ENCODE results near the gene KRT31. TPM values are rescaled to one million over a fixed set of nuclear protein-coding genes. Genes with fewer than 3 reads are reported as not detected.

The KRT31 gene
- total RNA-seq, 1 donor from 2014 or later, result not detected

DNA sequence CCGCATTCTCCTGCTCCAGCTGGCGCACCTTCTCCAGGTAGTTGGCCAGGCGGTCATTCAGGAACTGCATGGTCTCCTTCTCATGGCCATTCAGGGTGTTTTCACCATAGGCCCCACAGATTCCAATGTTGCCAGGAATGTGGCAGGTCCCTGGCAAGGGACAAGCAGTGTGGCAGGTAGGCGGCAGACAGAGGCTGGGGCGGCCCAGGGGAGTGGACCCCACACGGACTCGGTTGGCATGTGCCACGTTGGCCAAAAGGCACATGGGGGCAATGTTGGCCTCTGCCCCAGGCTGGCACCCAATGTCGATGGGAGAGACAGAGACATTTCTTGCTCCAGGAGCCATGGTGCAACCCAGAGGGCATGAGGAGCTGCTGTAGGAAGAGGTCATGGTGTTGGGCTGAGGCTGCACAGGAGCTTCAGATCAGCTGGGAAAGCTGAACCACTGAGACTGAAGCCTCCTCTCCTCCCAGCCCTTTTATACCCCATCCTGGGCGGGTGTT, 43.2 kb upstream of the KRT31 start, which contains the start of gene KRT38:
TSS of gene KRT38 (minus strand) at position 453 of the 503 bp plus-strand sequence. CDS start at position 391, 62 bp downstream.
- Histone ChIP-seq H3K27me3 (no peaks in the 10 kb centered on the region), H3K4me3 (no peak within 1 kb of the TSS), H3K36me3 (no peaks in the 10 kb centered on the region), H3K4me1 (no peaks in the 10 kb centered on the region), H3K9me3 (no peaks in the 10 kb centered on the region), H3K27ac (no peak within 1 kb of the TSS)
- TF ChIP-seq, protein P1, sequence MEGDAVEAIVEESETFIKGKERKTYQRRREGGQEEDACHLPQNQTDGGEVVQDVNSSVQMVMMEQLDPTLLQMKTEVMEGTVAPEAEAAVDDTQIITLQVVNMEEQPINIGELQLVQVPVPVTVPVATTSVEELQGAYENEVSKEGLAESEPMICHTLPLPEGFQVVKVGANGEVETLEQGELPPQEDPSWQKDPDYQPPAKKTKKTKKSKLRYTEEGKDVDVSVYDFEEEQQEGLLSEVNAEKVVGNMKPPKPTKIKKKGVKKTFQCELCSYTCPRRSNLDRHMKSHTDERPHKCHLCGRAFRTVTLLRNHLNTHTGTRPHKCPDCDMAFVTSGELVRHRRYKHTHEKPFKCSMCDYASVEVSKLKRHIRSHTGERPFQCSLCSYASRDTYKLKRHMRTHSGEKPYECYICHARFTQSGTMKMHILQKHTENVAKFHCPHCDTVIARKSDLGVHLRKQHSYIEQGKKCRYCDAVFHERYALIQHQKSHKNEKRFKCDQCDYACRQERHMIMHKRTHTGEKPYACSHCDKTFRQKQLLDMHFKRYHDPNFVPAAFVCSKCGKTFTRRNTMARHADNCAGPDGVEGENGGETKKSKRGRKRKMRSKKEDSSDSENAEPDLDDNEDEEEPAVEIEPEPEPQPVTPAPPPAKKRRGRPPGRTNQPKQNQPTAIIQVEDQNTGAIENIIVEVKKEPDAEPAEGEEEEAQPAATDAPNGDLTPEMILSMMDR (IDR thresholded peaks at IDR 0.05), result no peak
- ATAC-seq (no peak), DNase-seq (no peak)
- intact Hi-C loops (cut with DNase I), result no loop called here

DNA sequence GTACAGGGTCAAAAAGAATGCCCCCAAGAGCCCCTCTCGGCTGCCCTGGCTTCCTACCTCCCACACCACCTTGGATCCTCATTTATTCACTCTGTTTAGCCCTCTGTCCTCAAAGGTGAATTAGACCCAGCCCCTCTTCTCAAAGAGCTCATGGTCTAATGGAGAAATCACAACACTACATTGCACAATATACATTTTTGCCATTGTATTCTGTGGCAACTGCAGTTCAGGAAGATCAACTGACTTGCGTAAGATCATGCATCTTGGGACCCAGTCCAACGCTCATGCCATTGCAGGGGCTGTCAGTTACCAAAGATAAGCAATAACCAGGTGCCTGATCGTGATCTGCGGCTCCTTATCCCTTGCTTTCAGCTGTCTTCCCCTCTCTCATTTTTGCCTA, 42.0 kb upstream of the KRT31 start:
- no peak overlapping the region for H3K4me3 ChIP-seq
- TF ChIP-seq, protein P1 (IDR thresholded peaks at IDR 0.05), result no peak
- intact Hi-C loops (cut with DNase I), result no loop called here

DNA sequence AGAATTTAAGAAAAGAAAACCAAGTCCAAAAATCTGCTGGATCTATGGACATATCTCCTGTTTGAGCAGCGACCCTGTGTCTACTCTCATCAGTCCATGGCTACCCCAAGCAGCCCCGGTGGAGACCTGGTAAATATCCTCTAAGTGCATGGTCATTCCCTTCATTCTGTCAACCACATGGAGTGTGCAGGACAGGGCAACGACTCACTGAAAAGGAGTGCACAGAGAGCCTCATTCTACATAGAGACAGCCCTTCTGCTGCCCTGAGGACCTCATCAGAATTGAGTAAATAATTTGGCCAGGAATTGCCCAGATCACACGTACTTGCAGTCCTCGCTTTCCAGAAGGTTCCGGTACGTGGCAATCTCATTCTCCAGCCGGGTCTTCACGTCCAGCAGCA, 40.4 kb upstream of the KRT31 start:
- Histone ChIP-seq H3K27ac (no peak overlapping the region), H3K9me3 (no peaks in the 10 kb centered on the region), H3K4me3 (no peak overlapping the region), H3K27me3 (no peaks in the 10 kb centered on the region), H3K36me3 (no peaks in the 10 kb centered on the region), H3K4me1 (no peaks in the 10 kb centered on the region)
- DNase-seq (no peak), ATAC-seq (no peak)
- TF ChIP-seq, protein P1 (IDR thresholded peaks at IDR 0.05), result no peak
- intact Hi-C loops (cut with DNase I), result no loop called here

More for the DNA sequence above, 42.0 kb upstream of the KRT31 start:
- no peak overlapping the region for H3K27ac ChIP-seq
- no peaks in the 10 kb centered on the region for H3K4me1 ChIP-seq
- DNase-seq (no peak), ATAC-seq (no peak)
- no peaks in the 10 kb centered on the region for H3K27me3 ChIP-seq
- no peaks in the 10 kb centered on the region for H3K9me3 ChIP-seq
- no peaks in the 10 kb centered on the region for H3K36me3 ChIP-seq

DNA sequence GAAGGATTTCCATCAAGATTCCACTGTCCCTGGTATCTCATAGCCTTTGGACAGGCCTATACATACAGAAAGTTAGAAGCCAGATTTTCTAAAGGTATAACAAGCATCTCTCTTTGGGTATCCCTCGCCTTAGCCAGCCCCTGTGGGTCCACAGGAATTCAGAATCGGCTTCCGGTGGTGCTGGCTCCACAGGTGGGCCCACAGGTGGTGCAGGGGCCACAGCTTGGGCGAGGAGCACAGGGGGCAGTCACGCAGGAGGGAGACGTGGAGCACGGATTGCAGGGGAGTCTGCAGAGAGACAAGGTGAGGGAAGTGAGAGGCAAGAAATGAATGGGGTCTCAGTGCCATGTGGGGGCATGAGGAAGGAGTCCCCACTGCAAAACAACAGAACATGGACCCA, 39.8 kb upstream of the KRT31 start:
- Histone ChIP-seq H3K4me1 (no peaks in the 10 kb centered on the region), H3K27me3 (no peaks in the 10 kb centered on the region), H3K27ac (no peak overlapping the region), H3K36me3 (no peaks in the 10 kb centered on the region), H3K4me3 (no peak overlapping the region), H3K9me3 (no peaks in the 10 kb centered on the region)
- ATAC-seq (no peak), DNase-seq (no peak)
- intact Hi-C loops (cut with DNase I), result no loop called here
- TF ChIP-seq, protein P1 (IDR thresholded peaks at IDR 0.05), result no peak

DNA sequence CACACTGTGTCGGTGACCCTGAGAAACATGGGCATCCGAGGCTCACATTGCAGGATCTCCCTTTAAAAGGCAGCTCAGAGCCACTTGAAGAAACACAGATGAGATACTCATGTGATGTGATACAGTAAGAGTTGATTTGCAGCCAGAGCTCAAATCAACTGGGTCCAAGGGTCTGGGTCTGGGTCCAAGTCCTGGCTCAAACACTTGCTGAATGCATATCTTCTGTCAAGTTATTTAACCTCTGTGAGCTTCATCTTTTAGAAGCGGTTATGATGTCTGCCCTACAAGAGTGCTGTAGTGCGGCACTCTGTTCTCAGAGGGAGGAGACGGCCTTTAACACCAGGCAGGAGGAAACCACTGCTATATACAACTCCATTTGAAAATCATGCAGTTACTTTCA, 37.0 kb upstream of the KRT31 start:
- Histone ChIP-seq H3K27me3 (no peaks in the 10 kb centered on the region), H3K9me3 (no peaks in the 10 kb centered on the region), H3K4me1 (no peaks in the 10 kb centered on the region), H3K27ac (no peak overlapping the region), H3K4me3 (no peak overlapping the region), H3K36me3 (no peaks in the 10 kb centered on the region)
- TF ChIP-seq, protein P1 (IDR thresholded peaks at IDR 0.05), result no peak
- DNase-seq (no peak), ATAC-seq (no peak)
- intact Hi-C loops (cut with DNase I), result no loop called here

DNA sequence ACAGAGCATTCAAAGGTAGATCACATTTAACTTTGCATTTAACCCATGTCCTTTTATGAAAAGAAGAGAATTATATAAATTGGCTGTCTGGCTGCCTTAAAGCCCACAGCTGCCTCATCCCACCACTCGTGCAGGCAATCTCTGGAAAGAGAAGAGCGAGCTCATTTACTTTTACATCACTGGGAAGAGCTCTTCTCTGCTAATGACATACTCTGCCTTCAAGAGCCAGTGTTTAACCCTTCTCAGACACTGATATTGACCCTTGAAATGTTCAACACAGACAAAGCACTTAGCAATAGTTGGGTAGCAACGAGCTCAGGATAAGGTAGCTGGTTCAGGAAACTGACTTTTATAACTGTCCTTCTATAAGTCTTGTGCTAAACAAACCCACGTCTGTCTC, 36.6 kb upstream of the KRT31 start:
- no peaks in the 10 kb centered on the region for H3K4me1 ChIP-seq
- ATAC-seq, result no peak
- H3K9me3 ChIP-seq, result no peaks in the 10 kb centered on the region
- intact Hi-C loops (cut with DNase I), result no loop called here
- no peak overlapping the region for H3K4me3 ChIP-seq
- no peak for DNase-seq
- H3K36me3 ChIP-seq, result no peaks in the 10 kb centered on the region
- TF ChIP-seq, protein P1 (IDR thresholded peaks at IDR 0.05), result no peak
- H3K27ac ChIP-seq, result no peak overlapping the region
- H3K27me3 ChIP-seq, result no peaks in the 10 kb centered on the region

Data from upper lobe of right lung (tissue), 1 donor.